HEK293 (cell line): ENCODE data around the gene CMTM1.

Experiments used
- CTCF ChIA-PET: fragments of 350-600 bp; formaldehyde crosslinking; extraction: SDS; loops from one replicate; lab custom pipeline; 2021; ENCODE audit warnings: antibody characterized with exemption; lab: Yijun Ruan, JAX
- POLR2A ChIA-PET: fragments of 300-600 bp; formaldehyde crosslinking; extraction: SDS; loops from one replicate; lab custom pipeline; 2020; ENCODE audit warnings: antibody characterized with exemption, inconsistent platforms; lab: Yijun Ruan, JAX
- H3K27ac ChIP-seq: fragments of 200-500 bp; sonication (Bioruptor generic); 2 replicates; pipeline ENCODE4 v1.5.1; 2014; ENCODE audit warnings: low read depth, low read length, control low read depth, inconsistent platforms; ENCODE audit errors: extremely low read depth
- H3K36me3 ChIP-seq, 2 experiments: fragments of 200-500 bp in 1 of 2; sonication (Bioruptor generic) in 1 of 2; 1 replicate in 1 of 2; 2 replicates in 1 of 2; pipeline ENCODE4 v1.5.1; 2014 to 2017; ENCODE audit warnings: inconsistent platforms in 2 of 2, low read length in 2 of 2; ENCODE audit not compliant: control insufficient read depth in 2 of 2, insufficient read depth in 1 of 2
- H3K4me1 ChIP-seq: fragments of 200-500 bp; sonication (Bioruptor generic); 2 replicates; pipeline ENCODE4 v1.5.1; 2014; ENCODE audit warnings: mild to moderate bottlenecking, low read length, inconsistent platforms; ENCODE audit not compliant: control insufficient read depth, insufficient read depth
- H3K4me3 ChIP-seq: 2 replicates; pipeline ENCODE4 v1.5.1; 2011; ENCODE audit warnings: low read depth, mild to moderate bottlenecking, control low read depth, low read length, moderate library complexity
- H3K9me3 ChIP-seq: fragments of 200-500 bp; sonication (Bioruptor generic); 2 replicates; pipeline ENCODE4 v1.5.1; 2014; ENCODE audit warnings: low read depth, low read length, inconsistent platforms; ENCODE audit not compliant: control insufficient read depth, insufficient read depth
- KLF7 ChIP-seq: fragments of 450-650 bp; formaldehyde crosslinking; IDR thresholded peaks from 2 replicates; pipeline ENCODE4 v1.5.1; 2016; ENCODE audit warnings: missing biosample characterization, missing genetic modification characterization, borderline replicate concordance
- OVOL3 ChIP-seq: fragments of 450-650 bp; formaldehyde crosslinking; IDR thresholded peaks from 2 replicates; pipeline ENCODE4 v1.5.1; 2016; ENCODE audit warnings: missing biosample characterization, missing genetic modification characterization
- PBX3 ChIP-seq: sonication (generic); formaldehyde crosslinking; IDR thresholded peaks from 2 replicates; pipeline ENCODE4 v1.8.1; 2022; ENCODE audit warnings: mild to moderate bottlenecking, moderate library complexity, missing genetic modification reagents
- PRDM6 ChIP-seq: fragments of 450-650 bp; formaldehyde crosslinking; IDR thresholded peaks from 2 replicates; pipeline ENCODE4 v1.5.1; 2017; ENCODE audit warnings: missing biosample characterization, missing genetic modification characterization
- REPIN1 ChIP-seq: fragments of 450-650 bp; formaldehyde crosslinking; IDR thresholded peaks from 2 replicates; pipeline ENCODE4 v1.5.1; 2017; ENCODE audit warnings: missing biosample characterization, missing genetic modification characterization, low read depth
- TRIM28 ChIP-seq: IDR thresholded peaks from 2 replicates; pipeline ENCODE4 v1.6.1; 2011; ENCODE audit warnings: low read length, control low read depth, borderline replicate concordance
- ZBTB10 ChIP-seq: fragments of 450-650 bp; formaldehyde crosslinking; IDR thresholded peaks from 2 replicates; pipeline ENCODE4 v1.5.1; 2016; ENCODE audit warnings: missing biosample characterization, missing genetic modification characterization
- ZFP3 ChIP-seq: fragments of 450-650 bp; formaldehyde crosslinking; IDR thresholded peaks from 2 replicates; pipeline ENCODE4 v1.5.1; 2016; ENCODE audit warnings: low read depth, missing biosample characterization, missing genetic modification characterization
- ZFP69B ChIP-seq: fragments of 450-650 bp; formaldehyde crosslinking; IDR thresholded peaks from 2 replicates; pipeline ENCODE4 v1.5.1; 2016; ENCODE audit warnings: missing biosample characterization, missing genetic modification characterization
- ZNF138 ChIP-seq: fragments of 450-650 bp; formaldehyde crosslinking; IDR thresholded peaks from 2 replicates; pipeline ENCODE4 v1.5.1; 2016; ENCODE audit warnings: missing biosample characterization, missing genetic modification characterization, borderline replicate concordance
- ZNF140 ChIP-seq: fragments of 450-650 bp; formaldehyde crosslinking; IDR thresholded peaks from 2 replicates; pipeline ENCODE4 v1.5.1; 2016; ENCODE audit warnings: missing biosample characterization, missing genetic modification characterization
- ZNF148 ChIP-seq: fragments of 450-650 bp; formaldehyde crosslinking; IDR thresholded peaks from 2 replicates; pipeline ENCODE4 v1.5.0; 2017; ENCODE audit warnings: missing biosample characterization, missing genetic modification characterization, borderline replicate concordance
- ZNF302 ChIP-seq: fragments of 450-650 bp; formaldehyde crosslinking; IDR thresholded peaks from 2 replicates; pipeline ENCODE4 v1.5.1; 2016; ENCODE audit warnings: missing biosample characterization, missing genetic modification characterization, low read depth
- ZNF391 ChIP-seq: fragments of 450-650 bp; formaldehyde crosslinking; IDR thresholded peaks from 2 replicates; pipeline ENCODE4 v1.5.1; 2016; ENCODE audit warnings: low read depth, missing biosample characterization, missing genetic modification characterization, borderline replicate concordance
- ZNF426 ChIP-seq: fragments of 450-650 bp; formaldehyde crosslinking; IDR thresholded peaks from 2 replicates; pipeline ENCODE4 v1.5.1; 2017; ENCODE audit warnings: missing biosample characterization, missing genetic modification characterization, mild to moderate bottlenecking, inconsistent platforms, moderate library complexity
- ZNF529 ChIP-seq: fragments of 450-650 bp; formaldehyde crosslinking; IDR thresholded peaks from 2 replicates; pipeline ENCODE4 v1.5.1; 2017; ENCODE audit warnings: missing genetic modification characterization, missing biosample characterization; ENCODE audit not compliant: insufficient replicate concordance
- ZNF544 ChIP-seq: fragments of 450-650 bp; formaldehyde crosslinking; IDR thresholded peaks from 2 replicates; pipeline ENCODE4 v1.5.0; 2017; ENCODE audit warnings: missing biosample characterization, missing genetic modification characterization
- ZNF558 ChIP-seq: fragments of 450-650 bp; formaldehyde crosslinking; IDR thresholded peaks from 2 replicates; pipeline ENCODE4 v1.5.1; 2016; ENCODE audit warnings: missing biosample characterization, missing genetic modification characterization
- ZNF645 ChIP-seq: fragments of 450-650 bp; formaldehyde crosslinking; IDR thresholded peaks from 2 replicates; pipeline ENCODE4; 2016; ENCODE audit warnings: missing biosample characterization, missing genetic modification characterization
- ZNF664 ChIP-seq: fragments of 450-650 bp; formaldehyde crosslinking; IDR thresholded peaks from 2 replicates; pipeline ENCODE4 v1.5.1; 2016; ENCODE audit warnings: missing biosample characterization, missing genetic modification characterization
- ZNF747 ChIP-seq: fragments of 450-650 bp; formaldehyde crosslinking; IDR thresholded peaks from 2 replicates; pipeline ENCODE4 v1.5.1; 2016; ENCODE audit warnings: missing biosample characterization, missing genetic modification characterization
- ZNF791 ChIP-seq: fragments of 450-650 bp; formaldehyde crosslinking; IDR thresholded peaks from 2 replicates; pipeline ENCODE4 v1.5.1; 2016; ENCODE audit warnings: missing biosample characterization, missing genetic modification characterization

CMTM1 gene

GRCh38 chr16:66574531-66574930, 8.3 kb downstream of the CMTM1 start:
- H3K27ac ChIP-seq = no peak overlapping the region
- TF ChIP-seq ZNF138 (tag by site-specific recombination) (no peak), ZNF140 (tag by site-specific recombination) (no peak), ZFP69B (tag by site-specific recombination) (no peak), ZBTB10 (no peak), ZNF302 (tag by site-specific recombination) (no peak), ZNF645 (tag by site-specific recombination) (no peak), OVOL3 (tag by site-specific recombination) (no peak), PRDM6 (tag by site-specific recombination) (no peak), PBX3 (CRISPR knock-in tag) (no peak), TRIM28 (no peak), ZFP3 (tag by site-specific recombination) (no peak), REPIN1 (tag by site-specific recombination) (no peak), KLF7 (tag by site-specific recombination) (no peak), ZNF791 (tag by site-specific recombination) (no peak)
- TF ChIP-seq, all 188 proteins: peak for 0
- POLR2A ChIA-PET = interaction anchor here (0.6 to 1.1 kb wide), 3 partner anchors 12 to 120 kb away, joined by 3 read pairs; partner anchors contain the start of gene CKLF
- CTCF ChIA-PET = interaction anchor here (0.6 to 1.3 kb wide), 4 partner anchors 11 to 259 kb away, joined by 3 read pairs; no protein-coding TSS in a partner anchor
- H3K9me3 ChIP-seq = no peaks in the 10 kb centered on the region
- H3K4me1 ChIP-seq = peaks cover 4% of the 10 kb centered on the region
- no peak overlapping the region for H3K4me3 ChIP-seq
- H3K36me3 ChIP-seq = no peaks in the 10 kb centered on the region

- ChIA-PET POLR2A (interaction anchor here (1.0 to 1.1 kb wide), 2 partner anchors 13 to 23 kb away, joined by 3 read pairs; partner anchors contain the start of gene CKLF), CTCF (interaction anchor here (0.6 to 1.3 kb wide), 3 partner anchors 12 to 259 kb away, joined by 3 read pairs; no protein-coding TSS in a partner anchor)
- H3K27ac ChIP-seq = no peak overlapping the region
- H3K9me3 ChIP-seq = no peaks in the 10 kb centered on the region
- no peak overlapping the region for H3K4me3 ChIP-seq
- no peaks in the 10 kb centered on the region for H3K36me3 ChIP-seq
- H3K4me1 ChIP-seq = peaks cover under 1% of the 10 kb centered on the region
- TF ChIP-seq REPIN1 (tag by site-specific recombination) (no peak), ZNF426 (tag by site-specific recombination) (no peak), ZNF302 (tag by site-specific recombination) (no peak), ZNF391 (tag by site-specific recombination) (no peak), OVOL3 (tag by site-specific recombination) (no peak), ZNF529 (tag by site-specific recombination) (no peak), ZNF558 (no peak), ZNF664 (tag by site-specific recombination) (no peak), ZNF747 (no peak), ZNF148 (tag by site-specific recombination) (no peak), ZNF544 (tag by site-specific recombination) (no peak)
Measured at GRCh38 chr16:66575060-66575459, 8.8 kb downstream of the CMTM1 start.
